MM.1S (cell line): ENCODE data around the gene MACROD2.
A peak's percentile ranks its signal among the peaks of the same experiment; 100 is the strongest.

Experiments used
- DNase-seq: peaks from one replicate; pipeline ENCODE4 v3.0.0-alpha.2; 2015
- H2AFZ ChIP-seq: fragments of 300-600 bp; sonication (generic); 2 replicates; pipeline ENCODE4 v1.6.0; 2016; ENCODE audit warnings: antibody characterized with exemption, low read length
- H3F3A ChIP-seq: fragments of 300-600 bp; sonication (generic); 2 replicates; pipeline ENCODE4 v1.6.1; 2016; ENCODE audit warnings: mild to moderate bottlenecking, antibody characterized with exemption, low read length, moderate library complexity, mixed read lengths; ENCODE audit not compliant: insufficient read depth
- H3K27ac ChIP-seq: fragments of 300-600 bp; sonication (generic); 2 replicates; pipeline ENCODE4 v1.5.1; 2016; ENCODE audit warnings: mild to moderate bottlenecking, low read length
- H3K27me3 ChIP-seq: fragments of 300-600 bp; sonication (generic); replicated peaks from 2 replicates; pipeline ENCODE4 v1.6.0; 2016; ENCODE audit warnings: low read length; ENCODE audit not compliant: insufficient read depth
- H3K36me3 ChIP-seq: fragments of 300-600 bp; sonication (generic); replicated peaks from 2 replicates; pipeline ENCODE4 v1.6.1; 2016; ENCODE audit warnings: mild to moderate bottlenecking, low read length, mixed read lengths; ENCODE audit not compliant: insufficient read depth
- H3K4me1 ChIP-seq: fragments of 300-600 bp; sonication (generic); 2 replicates; pipeline ENCODE4 v1.6.1; 2016; ENCODE audit warnings: low read length, mixed read lengths
- H3K4me2 ChIP-seq: fragments of 300-600 bp; sonication (generic); 2 replicates; pipeline ENCODE4 v1.6.0; 2016; ENCODE audit warnings: low read depth, low read length
- H3K4me3 ChIP-seq: fragments of 300-600 bp; sonication (generic); 2 replicates; pipeline ENCODE4 v1.5.1; 2016; ENCODE audit warnings: low read length, mixed read lengths
- H3K79me2 ChIP-seq: fragments of 300-600 bp; sonication (generic); 2 replicates; pipeline ENCODE4 v1.6.1; 2016; ENCODE audit warnings: mixed run types, low read length, mixed read lengths
- H3K9ac ChIP-seq: fragments of 300-600 bp; sonication (generic); 2 replicates; pipeline ENCODE4 v1.6.1; 2016; ENCODE audit warnings: low read length, mixed read lengths
- H3K9me2 ChIP-seq: fragments of 300-600 bp; sonication (generic); replicated peaks from 2 replicates; pipeline ENCODE4 v1.6.1; 2016; ENCODE audit warnings: mild to moderate bottlenecking, low read length, mixed read lengths; ENCODE audit not compliant: insufficient read depth
- H3K9me3 ChIP-seq: fragments of 300-600 bp; sonication (generic); replicated peaks from 2 replicates; pipeline ENCODE4 v1.6.1; 2016; ENCODE audit warnings: mild to moderate bottlenecking, low read length, mixed read lengths; ENCODE audit not compliant: insufficient read depth
- H4K20me1 ChIP-seq: fragments of 300-600 bp; sonication (generic); 2 replicates; pipeline ENCODE4 v1.6.1; 2016; ENCODE audit warnings: mild to moderate bottlenecking, low read length, moderate library complexity, mixed read lengths; ENCODE audit not compliant: insufficient read depth
- EZH2 ChIP-seq: fragments of 300-600 bp; sonication (generic); optimal IDR thresholded peaks from 2 replicates; pipeline ENCODE3; 2017; ENCODE audit warnings: low read depth, mild to moderate bottlenecking, antibody characterized with exemption, low read length, mixed read lengths
- EZH2phosphoT487 ChIP-seq: fragments of 300-600 bp; sonication (generic); IDR thresholded peaks from 2 replicates; pipeline ENCODE4 v1.6.1; 2018; ENCODE audit warnings: antibody characterized with exemption, low read length
- TF ChIP-seq, protein P1 (sequence below): fragments of 300-600 bp; sonication (generic); IDR thresholded peaks from 2 replicates; pipeline ENCODE4 v1.5.1; 2016; ENCODE audit warnings: antibody characterized with exemption, low read length, mixed read lengths

The MACROD2 gene

DNA sequence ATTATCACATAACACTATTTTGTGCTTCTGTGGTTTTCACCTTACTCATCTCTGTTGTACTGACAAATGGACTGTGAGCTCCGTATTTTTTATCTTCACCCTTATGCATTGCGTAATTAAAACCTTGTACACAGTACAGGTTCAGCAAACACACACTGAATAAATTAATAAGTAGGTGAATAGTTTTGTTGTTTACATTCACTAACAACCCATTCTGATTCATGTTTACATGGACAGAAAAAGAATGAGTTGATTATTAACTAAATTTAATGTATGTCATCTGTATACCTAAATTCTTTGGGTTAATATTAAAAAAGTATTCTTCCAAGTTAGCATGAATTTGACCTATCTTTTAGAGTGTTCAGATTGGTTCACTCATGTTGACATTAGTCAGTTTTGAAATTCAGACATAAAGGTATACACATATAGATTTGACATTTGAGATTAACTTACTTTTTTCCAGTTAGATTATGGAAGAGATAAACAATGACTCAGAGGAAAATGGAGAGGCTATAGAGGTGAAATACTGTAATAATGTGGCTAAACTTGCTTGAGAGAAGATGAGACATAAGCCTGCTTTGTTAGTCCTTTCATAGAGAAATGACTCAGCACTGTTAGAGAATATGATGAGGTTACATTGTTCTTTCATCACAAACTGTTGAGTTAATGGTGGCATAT lies 883.8 kb downstream of the MACROD2 start:
- H3K9me3 ChIP-seq: no peaks in the 10 kb centered on the region
- H3F3A ChIP-seq: no peaks in the 10 kb centered on the region
- peak overlapping the region; percentile 68 for H2AFZ ChIP-seq
- no peak overlapping the region for H3K27ac ChIP-seq
- H3K9me2 ChIP-seq: no peaks in the 10 kb centered on the region
- H3K9ac ChIP-seq: peak overlapping the region; percentile 5; the same call in 1 of the 2 replicates
- TF ChIP-seq, protein P1, sequence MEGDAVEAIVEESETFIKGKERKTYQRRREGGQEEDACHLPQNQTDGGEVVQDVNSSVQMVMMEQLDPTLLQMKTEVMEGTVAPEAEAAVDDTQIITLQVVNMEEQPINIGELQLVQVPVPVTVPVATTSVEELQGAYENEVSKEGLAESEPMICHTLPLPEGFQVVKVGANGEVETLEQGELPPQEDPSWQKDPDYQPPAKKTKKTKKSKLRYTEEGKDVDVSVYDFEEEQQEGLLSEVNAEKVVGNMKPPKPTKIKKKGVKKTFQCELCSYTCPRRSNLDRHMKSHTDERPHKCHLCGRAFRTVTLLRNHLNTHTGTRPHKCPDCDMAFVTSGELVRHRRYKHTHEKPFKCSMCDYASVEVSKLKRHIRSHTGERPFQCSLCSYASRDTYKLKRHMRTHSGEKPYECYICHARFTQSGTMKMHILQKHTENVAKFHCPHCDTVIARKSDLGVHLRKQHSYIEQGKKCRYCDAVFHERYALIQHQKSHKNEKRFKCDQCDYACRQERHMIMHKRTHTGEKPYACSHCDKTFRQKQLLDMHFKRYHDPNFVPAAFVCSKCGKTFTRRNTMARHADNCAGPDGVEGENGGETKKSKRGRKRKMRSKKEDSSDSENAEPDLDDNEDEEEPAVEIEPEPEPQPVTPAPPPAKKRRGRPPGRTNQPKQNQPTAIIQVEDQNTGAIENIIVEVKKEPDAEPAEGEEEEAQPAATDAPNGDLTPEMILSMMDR: no peak
- TF ChIP-seq EZH2phosphoT487: no peak
- no peak for TF ChIP-seq EZH2
- H3K27me3 ChIP-seq: no peaks in the 10 kb centered on the region
- H3K4me2 ChIP-seq: peak overlapping the region; percentile 77
- no peaks in the 10 kb centered on the region for H4K20me1 ChIP-seq
- peak overlapping the region; percentile 29; the same call in 1 of the 2 replicates for H3K4me3 ChIP-seq
- H3K36me3 ChIP-seq: no peaks in the 10 kb centered on the region
- peak; percentile 45 for DNase-seq
- peaks cover 8% of the 10 kb centered on the region; the same call in 1 of the 2 replicates for H3K4me1 ChIP-seq
- H3K79me2 ChIP-seq: no peaks in the 10 kb centered on the region

DNA sequence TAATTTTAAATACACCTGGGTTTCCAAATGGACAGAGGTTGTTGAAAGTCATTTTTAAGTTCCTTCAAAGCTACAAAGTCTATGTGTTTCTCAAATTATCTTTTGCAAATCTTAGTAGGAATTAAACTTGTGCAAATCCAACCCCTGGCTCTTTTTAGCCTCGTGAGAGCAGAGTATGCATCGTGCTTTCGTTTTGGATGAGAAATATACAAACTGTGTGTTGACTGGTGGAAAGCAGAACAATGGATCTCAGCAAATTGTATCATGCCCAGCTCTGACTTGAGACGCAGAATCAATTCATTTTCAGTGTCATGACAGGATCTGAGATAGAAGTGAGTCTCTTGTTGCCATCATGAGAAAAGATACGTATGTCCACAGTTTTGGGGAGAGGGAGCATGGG lies 884.5 kb downstream of the MACROD2 start:
- H3K4me1 ChIP-seq: peaks cover 8% of the 10 kb centered on the region; the same call in 1 of the 2 replicates
- no peaks in the 10 kb centered on the region for H3K9me2 ChIP-seq
- no peaks in the 10 kb centered on the region for H4K20me1 ChIP-seq
- peak; percentile 48 for DNase-seq
- no peaks in the 10 kb centered on the region for H3K36me3 ChIP-seq
- TF ChIP-seq EZH2: no peak
- TF ChIP-seq, protein P1: no peak
- no peak for TF ChIP-seq EZH2phosphoT487
- peak overlapping the region; percentile 5; the same call in 1 of the 2 replicates for H3K9ac ChIP-seq
- no peaks in the 10 kb centered on the region for H3F3A ChIP-seq
- no peaks in the 10 kb centered on the region for H3K27me3 ChIP-seq
- peak overlapping the region; percentile 77 for H3K4me2 ChIP-seq
- H3K27ac ChIP-seq: no peak overlapping the region
- peak overlapping the region; percentile 29 for H3K4me3 ChIP-seq
- peak overlapping the region; percentile 68 for H2AFZ ChIP-seq
- no peaks in the 10 kb centered on the region for H3K79me2 ChIP-seq
- H3K9me3 ChIP-seq: no peaks in the 10 kb centered on the region

DNA sequence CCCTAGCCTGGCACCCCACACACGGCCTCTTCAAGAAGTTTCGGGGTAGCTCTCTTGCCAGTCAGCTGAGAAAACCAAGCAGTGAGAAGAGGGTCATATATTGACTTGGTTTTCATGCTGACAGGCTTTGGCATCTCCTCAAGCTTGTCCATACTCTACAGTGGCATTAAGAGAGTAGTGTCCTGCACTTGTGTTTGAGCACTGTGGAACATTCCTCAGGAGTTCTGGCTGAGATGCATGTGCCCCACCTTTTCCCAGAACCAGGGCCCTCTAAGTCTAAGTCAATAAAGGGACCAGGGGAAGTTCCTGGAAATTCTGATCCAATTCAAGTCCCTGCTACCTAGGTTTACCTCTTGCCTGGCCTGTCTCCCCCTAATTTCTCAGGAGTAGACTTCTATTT lies 886.2 kb downstream of the MACROD2 start:
- no peak overlapping the region for H3K4me3 ChIP-seq
- H3K36me3 ChIP-seq: no peaks in the 10 kb centered on the region
- no peaks in the 10 kb centered on the region for H3K79me2 ChIP-seq
- H3K9me3 ChIP-seq: no peaks in the 10 kb centered on the region
- H3K27me3 ChIP-seq: no peaks in the 10 kb centered on the region
- no peak for DNase-seq
- H3K4me2 ChIP-seq: no peak overlapping the region
- no peak overlapping the region for H3K9ac ChIP-seq
- no peaks in the 10 kb centered on the region for H3F3A ChIP-seq
- no peak overlapping the region for H3K27ac ChIP-seq
- H3K9me2 ChIP-seq: no peaks in the 10 kb centered on the region
- no peaks in the 10 kb centered on the region for H4K20me1 ChIP-seq
- H3K4me1 ChIP-seq: peaks cover 8% of the 10 kb centered on the region; the same call in 1 of the 2 replicates
- H2AFZ ChIP-seq: no peak overlapping the region
- TF ChIP-seq, protein P1: no peak
